Liver (tissue), 3 donors: ENCODE results near the gene WAC.

Source experiments
- CTCF ChIP-seq: fragments of 150-350 bp; IDR thresholded peaks from 2 replicates; pipeline ENCODE4 v1.5.1; 2017; ENCODE audit warnings: improper control_type of control experiment, low read depth, low read length; ENCODE audit not compliant: missing input control
- GABPA ChIP-seq, 2 donors: IDR thresholded peaks in 1 of 2; conservative IDR thresholded peaks in 1 of 2; 2 replicates each; pipeline ENCODE4 v1.6.1; 2016; ENCODE audit warnings: antibody characterized with exemption in 2 of 2, mild to moderate bottlenecking in 1 of 2, moderate library complexity in 1 of 2
- HNF4A ChIP-seq, 2 donors: conservative IDR thresholded peaks; 2 replicates each; pipeline ENCODE4 v1.6.1; 2016; ENCODE audit warnings: antibody characterized with exemption in 2 of 2, mild to moderate bottlenecking in 2 of 2
- JUND ChIP-seq, 2 donors: IDR thresholded peaks; 2 replicates each; pipeline ENCODE4 v1.6.1; 2016; ENCODE audit warnings: antibody characterized with exemption in 2 of 2
- RAD21 ChIP-seq, 2 donors: IDR thresholded peaks; 2 replicates each; pipeline ENCODE4 v1.6.1; 2016; ENCODE audit warnings: antibody characterized with exemption in 2 of 2, mild to moderate bottlenecking in 2 of 2
- TAF1 ChIP-seq: conservative IDR thresholded peaks from 2 replicates; pipeline ENCODE4 v1.6.1; 2016; ENCODE audit warnings: antibody characterized with exemption, mild to moderate bottlenecking
- donor health status: healthy.
- donor health status: healthy.

- no peak for TF ChIP-seq JUND (IDR thresholded peaks at IDR 0.05)
- no peak for TF ChIP-seq CTCF
- no peak for TF ChIP-seq GABPA (IDR thresholded peaks at IDR 0.05 in 1 of 2, conservative IDR thresholded peaks at IDR 0.05 in 1 of 2)
- no peak for TF ChIP-seq RAD21 (IDR thresholded peaks at IDR 0.05)
- no peak for TF ChIP-seq HNF4A (conservative IDR thresholded peaks at IDR 0.05)
- TF ChIP-seq TAF1 = no peak
Measured at GRCh38 chr10:28652106-28652505, 119.2 kb downstream of the WAC start.
